ENCODE measurements around the gene ANXA1. TPM values are rescaled to one million over a fixed set of nuclear protein-coding genes. Genes with fewer than 3 reads are reported as not detected.
"Not testable (repeated sequence)": the region's sequence is repeated elsewhere in the genome, so short reads cannot be mapped to it uniquely, and the experiment has no call there.

ANXA1 gene
- total RNA-seq, 1 donor from 2014 or later: 834 TPM

DNA sequence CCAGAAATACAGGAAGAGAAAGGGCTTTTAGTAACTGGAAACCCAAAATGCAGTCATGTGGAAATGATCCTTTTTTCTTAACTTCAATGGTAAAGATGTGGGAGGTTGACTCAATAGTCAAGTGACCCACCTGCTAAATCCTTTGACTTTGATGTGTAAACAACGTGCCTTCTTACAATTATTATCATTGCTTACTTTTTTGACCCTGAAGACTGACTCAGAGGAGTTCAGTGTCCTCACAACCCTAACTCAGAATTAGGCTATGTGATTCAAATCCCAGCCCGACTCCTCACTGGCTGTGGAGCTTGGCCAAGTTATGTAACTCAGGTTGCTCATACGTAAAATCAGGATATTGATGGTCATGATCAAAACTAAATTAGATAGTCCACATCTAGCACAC is 27.9 kb downstream of the ANXA1 start:
- H3K27ac ChIP-seq: no peak overlapping the region
- peaks cover 13% of the 10 kb centered on the region for H3K4me1 ChIP-seq
- no peak for DNase-seq (ENCODE audit: extremely low spot score in 2 of 2)

DNA sequence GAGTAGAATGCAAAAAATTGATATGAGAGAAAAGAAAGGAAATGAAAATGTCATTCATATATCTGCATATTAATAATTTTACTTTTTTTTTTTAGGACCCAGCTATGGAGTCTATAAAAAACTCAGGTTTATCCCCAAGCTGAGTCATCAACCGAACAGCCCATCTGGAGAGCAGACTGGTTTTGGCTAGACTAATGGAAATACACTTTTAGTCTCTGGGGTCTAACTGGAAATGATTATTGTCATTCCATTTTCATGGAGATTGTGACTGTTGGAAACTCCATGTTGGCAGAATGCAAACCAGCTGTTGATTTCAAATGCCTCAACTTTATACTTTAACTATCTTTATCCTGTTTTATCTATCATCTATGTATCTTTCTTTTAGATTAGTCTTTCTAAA is 28.7 kb downstream of the ANXA1 start:
- intact Hi-C loops (cut with DNase I): loop anchor here (5.0 kb wide), 1 partner anchor 68 kb away; no protein-coding TSS in a partner anchor
- no peaks in the 10 kb centered on the region for H3K36me3 ChIP-seq
- TF ChIP-seq POLR2AphosphoS5 (IDR thresholded peaks at IDR 0.05; ENCODE audit: insufficient read depth in 1 of 2, low read depth in 1 of 2) (no peak), POLR2A (IDR thresholded peaks at IDR 0.05) (no peak)
- TF ChIP-seq, protein P1, sequence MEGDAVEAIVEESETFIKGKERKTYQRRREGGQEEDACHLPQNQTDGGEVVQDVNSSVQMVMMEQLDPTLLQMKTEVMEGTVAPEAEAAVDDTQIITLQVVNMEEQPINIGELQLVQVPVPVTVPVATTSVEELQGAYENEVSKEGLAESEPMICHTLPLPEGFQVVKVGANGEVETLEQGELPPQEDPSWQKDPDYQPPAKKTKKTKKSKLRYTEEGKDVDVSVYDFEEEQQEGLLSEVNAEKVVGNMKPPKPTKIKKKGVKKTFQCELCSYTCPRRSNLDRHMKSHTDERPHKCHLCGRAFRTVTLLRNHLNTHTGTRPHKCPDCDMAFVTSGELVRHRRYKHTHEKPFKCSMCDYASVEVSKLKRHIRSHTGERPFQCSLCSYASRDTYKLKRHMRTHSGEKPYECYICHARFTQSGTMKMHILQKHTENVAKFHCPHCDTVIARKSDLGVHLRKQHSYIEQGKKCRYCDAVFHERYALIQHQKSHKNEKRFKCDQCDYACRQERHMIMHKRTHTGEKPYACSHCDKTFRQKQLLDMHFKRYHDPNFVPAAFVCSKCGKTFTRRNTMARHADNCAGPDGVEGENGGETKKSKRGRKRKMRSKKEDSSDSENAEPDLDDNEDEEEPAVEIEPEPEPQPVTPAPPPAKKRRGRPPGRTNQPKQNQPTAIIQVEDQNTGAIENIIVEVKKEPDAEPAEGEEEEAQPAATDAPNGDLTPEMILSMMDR (IDR thresholded peaks at IDR 0.05): no peak
- DNase-seq (ENCODE audit: extremely low spot score in 2 of 2): no peak
- no peaks in the 10 kb centered on the region for H3K27me3 ChIP-seq
- H3K9me3 ChIP-seq: no peaks in the 10 kb centered on the region
- H3K27ac ChIP-seq: no peak overlapping the region
- no peak overlapping the region for H3K4me3 ChIP-seq
- peaks cover 13% of the 10 kb centered on the region for H3K4me1 ChIP-seq

More for the DNA sequence above, 27.9 kb downstream of the ANXA1 start:
- intact Hi-C loops (cut with DNase I): no loop called here
- no peak overlapping the region for H3K4me3 ChIP-seq
- TF ChIP-seq, protein P1 (IDR thresholded peaks at IDR 0.05): no peak
- TF ChIP-seq POLR2A (IDR thresholded peaks at IDR 0.05): no peak
- TF ChIP-seq POLR2AphosphoS5 (IDR thresholded peaks at IDR 0.05; ENCODE audit: insufficient read depth in 1 of 2, low read depth in 1 of 2): no peak
- no peaks in the 10 kb centered on the region for H3K9me3 ChIP-seq
- H3K27me3 ChIP-seq: no peaks in the 10 kb centered on the region
- H3K36me3 ChIP-seq: no peaks in the 10 kb centered on the region

DNA sequence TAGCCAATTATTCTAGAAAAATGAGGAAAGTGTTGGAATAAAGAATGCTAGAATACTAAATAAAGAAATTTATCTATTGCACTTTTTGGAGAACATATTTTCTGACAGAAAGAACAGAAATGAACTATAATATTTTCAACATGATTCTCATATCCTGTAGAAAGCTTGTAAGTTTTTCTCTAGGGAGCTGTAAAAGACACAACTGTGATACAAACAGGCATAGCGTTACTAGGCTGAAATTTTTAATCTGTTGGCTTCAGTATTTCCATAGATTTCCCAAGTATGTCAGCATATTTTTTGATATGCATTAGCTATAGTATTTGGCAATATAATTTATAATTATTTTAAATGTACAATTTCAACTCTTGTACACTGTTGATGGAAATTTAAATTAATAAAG is 31.3 kb downstream of the ANXA1 start:
- intact Hi-C loops (cut with DNase I): loop anchor here (5.0 kb wide), 1 partner anchor 71 kb away; no protein-coding TSS in a partner anchor
- Histone ChIP-seq H3K4me3 (no peak overlapping the region), H3K9me3 (no peaks in the 10 kb centered on the region), H3K27ac (no peak overlapping the region), H3K27me3 (no peaks in the 10 kb centered on the region), H3K36me3 (no peaks in the 10 kb centered on the region), H3K4me1 (peaks cover 9% of the 10 kb centered on the region)
- DNase-seq (ENCODE audit: extremely low spot score in 2 of 2): no peak
- TF ChIP-seq POLR2AphosphoS5 (IDR thresholded peaks at IDR 0.05; ENCODE audit: insufficient read depth in 1 of 2, low read depth in 1 of 2): no peak
- TF ChIP-seq, protein P1 (IDR thresholded peaks at IDR 0.05): no peak

- Histone ChIP-seq H3K27ac (no peak overlapping the region), H3K36me3 (no peaks in the 10 kb centered on the region), H3K4me1 (peaks cover 9% of the 10 kb centered on the region), H3K27me3 (no peaks in the 10 kb centered on the region), H3K9me3 (no peaks in the 10 kb centered on the region), H3K4me3 (no peak overlapping the region)
- intact Hi-C loops (cut with DNase I): loop anchor here (5.0 kb wide), 1 partner anchor 71 kb away; no protein-coding TSS in a partner anchor
- no peak for DNase-seq (ENCODE audit: extremely low spot score in 2 of 2)
- TF ChIP-seq POLR2A (IDR thresholded peaks at IDR 0.05) (no peak), POLR2AphosphoS5 (IDR thresholded peaks at IDR 0.05; ENCODE audit: insufficient read depth in 1 of 2, low read depth in 1 of 2) (no peak)
- TF ChIP-seq, protein P1 (IDR thresholded peaks at IDR 0.05): no peak
These were observed 31.8 kb downstream of the ANXA1 start for GRCh38 chr9:73183428-73183827.

DNA sequence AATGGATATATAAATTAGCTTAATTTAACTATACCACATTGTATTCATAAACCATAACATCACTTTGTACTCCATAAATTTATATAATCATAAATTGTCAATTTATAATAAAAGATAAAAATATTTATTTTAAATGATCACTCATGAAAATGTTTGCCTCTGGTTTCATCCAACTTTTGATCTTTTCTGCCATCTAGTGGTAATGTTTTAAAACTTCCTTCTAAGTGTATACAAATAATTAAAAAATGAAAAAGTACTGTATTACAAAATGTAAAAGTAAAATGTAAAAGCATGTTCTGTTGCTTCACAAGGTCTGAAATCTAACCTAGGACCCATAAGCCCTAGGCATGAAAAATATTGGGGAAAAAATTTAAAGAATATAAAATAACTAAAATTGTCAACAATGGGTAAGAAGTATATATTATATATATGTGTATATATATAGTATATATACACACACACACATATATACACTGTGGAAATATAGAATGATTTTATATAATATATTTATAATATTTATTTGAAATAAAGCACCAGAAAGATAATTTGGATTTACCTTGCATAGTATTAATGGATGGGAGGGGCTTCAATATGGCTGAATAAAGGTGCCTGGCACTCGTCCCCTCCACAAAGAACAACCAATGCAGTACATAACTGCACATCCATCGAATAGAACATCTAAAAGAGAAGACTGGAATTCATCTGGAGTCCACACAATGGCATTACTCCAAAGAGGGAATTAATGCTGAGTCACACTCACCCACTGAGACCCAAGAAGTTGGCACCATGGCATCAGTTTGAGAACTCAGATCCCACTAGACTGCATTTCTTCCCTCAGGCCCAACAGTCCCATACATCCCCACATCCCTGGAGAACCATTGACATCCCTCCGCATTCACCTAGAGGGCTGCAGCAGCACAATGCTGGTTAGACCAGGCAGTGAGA is 32.5 kb downstream of the ANXA1 start:
- Histone ChIP-seq H3K9me3 (no peaks in the 10 kb centered on the region), H3K36me3 (no peaks in the 10 kb centered on the region), H3K27me3 (no peaks in the 10 kb centered on the region), H3K27ac (no peak overlapping the region), H3K4me1 (peaks cover 9% of the 10 kb centered on the region), H3K4me3 (no peak overlapping the region)
- intact Hi-C loops (cut with DNase I): loop anchor here (5.0 kb wide), 1 partner anchor 72 kb away; no protein-coding TSS in a partner anchor
- TF ChIP-seq, protein P1 (IDR thresholded peaks at IDR 0.05): peak in 2 of 3 experiments; percentile 21 to 55
- TF ChIP-seq POLR2AphosphoS5 (IDR thresholded peaks at IDR 0.05; ENCODE audit: insufficient read depth in 1 of 2, low read depth in 1 of 2) (no peak), POLR2A (IDR thresholded peaks at IDR 0.05) (no peak)
- no peak for DNase-seq (ENCODE audit: extremely low spot score in 2 of 2)

DNA sequence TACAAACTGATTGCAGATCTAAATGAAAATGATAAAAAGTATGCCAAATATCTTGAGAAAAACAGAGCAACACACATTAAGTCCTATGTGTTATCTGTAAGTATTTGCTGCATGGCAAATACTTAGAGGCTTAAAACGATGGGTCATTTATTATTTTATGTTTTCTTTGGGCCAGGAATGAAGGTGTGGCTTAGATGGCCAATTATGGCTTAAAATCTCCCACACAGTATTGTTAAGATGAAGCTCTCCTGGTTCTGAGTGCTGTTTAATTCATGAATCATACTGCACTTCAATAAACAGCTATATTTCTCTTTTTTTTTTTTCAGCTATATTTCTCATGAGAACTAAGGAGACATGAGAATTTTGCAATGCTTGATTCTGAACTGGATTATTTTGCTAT is 39.4 kb downstream of the ANXA1 start:
- H3K9me3 ChIP-seq; intact Hi-C loops (cut with DNase I); H3K4me3 ChIP-seq; H3K27ac ChIP-seq; H3K27me3 ChIP-seq; H3K36me3 ChIP-seq; DNase-seq (ENCODE audit: extremely low spot score in 2 of 2); H3K4me1 ChIP-seq: not testable (repeated sequence)
